ENCODE data around the gene OLFML1.

The OLFML1 gene

GRCh38 chr11:7551571-7551970 is 66.3 kb downstream of the OLFML1 start (continued):
- no peak for TF ChIP-seq ZNF510 (tag by site-specific recombination; IDR thresholded peaks at IDR 0.05; ENCODE audit: insufficient replicate concordance)
- TF ChIP-seq ZNF837 (tag by site-specific recombination; IDR thresholded peaks at IDR 0.05): no peak
- no peak for TF ChIP-seq ZNF341 (tag by site-specific recombination; IDR thresholded peaks at IDR 0.05; ENCODE audit: low read depth)
- no peak for TF ChIP-seq HOXC10 (CRISPR knock-in tag; IDR thresholded peaks at IDR 0.05)
- TF ChIP-seq OVOL3 (tag by site-specific recombination; IDR thresholded peaks at IDR 0.05): no peak
- no peak for TF ChIP-seq KLF7 (tag by site-specific recombination; IDR thresholded peaks at IDR 0.05; ENCODE audit: borderline replicate concordance)
- TF ChIP-seq ZNF404 (tag by site-specific recombination; IDR thresholded peaks at IDR 0.05): no peak
- no peak for TF ChIP-seq GLIS2 (tag by site-specific recombination; IDR thresholded peaks at IDR 0.05)

GRCh38 chr11:7552666-7553065 is 67.4 kb downstream of the OLFML1 start:
- CTCF ChIA-PET: interaction anchor here (0.6 to 0.9 kb wide), 4 partner anchors 37 to 346 kb away, joined by 3 to 6 read pairs (median 4); no protein-coding TSS in a partner anchor
- Histone ChIP-seq H3K27ac (ENCODE audit: extremely low read depth, low read depth, low read length) (no peak overlapping the region), H3K4me1 (ENCODE audit: control insufficient read depth, insufficient read depth, low read length) (no peaks in the 10 kb centered on the region), H3K9me3 (ENCODE audit: control insufficient read depth, insufficient read depth, low read depth, low read length) (no peaks in the 10 kb centered on the region), H3K4me3 (ENCODE audit: low read depth, low read length) (no peak overlapping the region), H3K36me3 (ENCODE audit: control insufficient read depth in 2 of 2, insufficient read depth in 1 of 2, low read length in 2 of 2) (no peaks in the 10 kb centered on the region)
- POLR2A ChIA-PET: no interaction called here
- no peak for TF ChIP-seq ZBTB20 (tag by site-specific recombination; IDR thresholded peaks at IDR 0.05)
- no peak for TF ChIP-seq REPIN1 (tag by site-specific recombination; IDR thresholded peaks at IDR 0.05; ENCODE audit: low read depth)
- TF ChIP-seq ZNF211 (tag by site-specific recombination; IDR thresholded peaks at IDR 0.05; ENCODE audit: low read depth): no peak
- no peak for TF ChIP-seq ZNF777 (tag by site-specific recombination; IDR thresholded peaks at IDR 0.05; ENCODE audit: borderline replicate concordance)
- TF ChIP-seq ZNF518A (tag by site-specific recombination; conservative IDR thresholded peaks at IDR 0.05; ENCODE audit: low read depth): no peak

- POLR2A ChIA-PET: no interaction called here
- no peak overlapping the region for H3K27ac ChIP-seq (ENCODE audit: extremely low read depth, low read depth, low read length)
- no peaks in the 10 kb centered on the region for H3K4me1 ChIP-seq (ENCODE audit: control insufficient read depth, insufficient read depth, low read length)
- H3K36me3 ChIP-seq (ENCODE audit: control insufficient read depth in 2 of 2, insufficient read depth in 1 of 2, low read length in 2 of 2): no peaks in the 10 kb centered on the region
- no peaks in the 10 kb centered on the region for H3K9me3 ChIP-seq (ENCODE audit: control insufficient read depth, insufficient read depth, low read depth, low read length)
- H3K4me3 ChIP-seq (ENCODE audit: low read depth, low read length): no peak overlapping the region
- TF ChIP-seq ZNF211 (tag by site-specific recombination; IDR thresholded peaks at IDR 0.05; ENCODE audit: low read depth): no peak
- no peak for TF ChIP-seq ZNF426 (tag by site-specific recombination; IDR thresholded peaks at IDR 0.05)
- no peak for TF ChIP-seq ZNF223 (tag by site-specific recombination; IDR thresholded peaks at IDR 0.05)
- TF ChIP-seq ZNF776 (tag by site-specific recombination; IDR thresholded peaks at IDR 0.05; ENCODE audit: borderline replicate concordance): no peak
- no peak for TF ChIP-seq ZSCAN16 (tag by site-specific recombination; IDR thresholded peaks at IDR 0.05)
- TF ChIP-seq BCL6B (tag by site-specific recombination; IDR thresholded peaks at IDR 0.05): no peak
- no peak for TF ChIP-seq ZNF664 (tag by site-specific recombination; IDR thresholded peaks at IDR 0.05)
- no peak for TF ChIP-seq ZNF24 (tag by site-specific recombination; IDR thresholded peaks at IDR 0.05)
- TF ChIP-seq ZNF677 (tag by site-specific recombination; IDR thresholded peaks at IDR 0.05): no peak
- TF ChIP-seq ZNF404 (tag by site-specific recombination; IDR thresholded peaks at IDR 0.05): no peak
- no peak for TF ChIP-seq ZNF292 (tag by site-specific recombination; IDR thresholded peaks at IDR 0.05; ENCODE audit: borderline replicate concordance, low read depth)
- no peak for TF ChIP-seq ZNF837 (tag by site-specific recombination; IDR thresholded peaks at IDR 0.05)
- no peak for TF ChIP-seq ZNF394 (tag by site-specific recombination; IDR thresholded peaks at IDR 0.05; ENCODE audit: borderline replicate concordance)
- TF ChIP-seq ZNF585B (tag by site-specific recombination; IDR thresholded peaks at IDR 0.05): no peak
- no peak for TF ChIP-seq ZNF324 (tag by site-specific recombination; IDR thresholded peaks at IDR 0.05)
- TF ChIP-seq ZNF639 (tag by site-specific recombination; IDR thresholded peaks at IDR 0.05): no peak
- CTCF ChIA-PET: interaction anchor here (0.6 to 1.2 kb wide), 4 partner anchors 16 to 127 kb away, joined by 3 to 6 read pairs (median 3); no protein-coding TSS in a partner anchor
These were observed 69.9 kb downstream of the OLFML1 start for GRCh38 chr11:7555052-7555699.

All from HEK293 (cell line).